HepG2 (cell line): ENCODE data around the gene NPPB. TPM values are rescaled to one million over a fixed set of nuclear protein-coding genes. Genes with fewer than 3 reads are reported as not detected.

ENCODE experiments used
- CBX5 ChIP-seq: sonication (generic); formaldehyde crosslinking; IDR thresholded peaks from 2 replicates; pipeline ENCODE4 v1.4.0; 2020; ENCODE audit warnings: missing genetic modification reagents, borderline replicate concordance
- CHCHD3 ChIP-seq: sonication (generic); formaldehyde crosslinking; IDR thresholded peaks from 2 replicates; pipeline ENCODE4 v1.8.0; 2022; ENCODE audit warnings: mild to moderate bottlenecking, missing genetic modification reagents, moderate library complexity
- DNMT1 ChIP-seq: sonication (generic); formaldehyde crosslinking; IDR thresholded peaks from 2 replicates; pipeline ENCODE4 v1.5.1; 2020; ENCODE audit warnings: mild to moderate bottlenecking, missing genetic modification reagents
- KDM4B ChIP-seq: sonication (generic); formaldehyde crosslinking; IDR thresholded peaks from 2 replicates; pipeline ENCODE4 v1.4.0; 2020; ENCODE audit warnings: missing genetic modification reagents
- MED1 ChIP-seq: sonication (generic); formaldehyde crosslinking; IDR thresholded peaks from 2 replicates; pipeline ENCODE4 v1.4.0; 2020; ENCODE audit warnings: missing genetic modification reagents
- MIER2 ChIP-seq: IDR thresholded peaks from 2 replicates; pipeline ENCODE4 v1.6.1; 2016; ENCODE audit warnings: missing biosample characterization, missing genetic modification reagents
- NFE2L1 ChIP-seq: sonication (generic); formaldehyde crosslinking; IDR thresholded peaks from 2 replicates; pipeline ENCODE4 v1.4.0; 2020; ENCODE audit warnings: missing genetic modification reagents, mild to moderate bottlenecking, borderline replicate concordance
- NRL ChIP-seq: sonication (generic); formaldehyde crosslinking; IDR thresholded peaks from 2 replicates; pipeline ENCODE4 v1.5.0; 2020; ENCODE audit warnings: missing genetic modification reagents, mild to moderate bottlenecking, moderate library complexity, borderline replicate concordance
- PCBP1 ChIP-seq: fragments of 200-400 bp; formaldehyde crosslinking; IDR thresholded peaks from 2 replicates; pipeline ENCODE4 v1.6.1; 2017; ENCODE audit warnings: mild to moderate bottlenecking, low read depth, low read length, borderline replicate concordance
- RAD21 ChIP-seq: fragments of 450-650 bp; formaldehyde crosslinking; IDR thresholded peaks from 2 replicates; pipeline ENCODE4 v1.5.0; 2020; ENCODE audit warnings: mild to moderate bottlenecking
- SOX5 ChIP-seq: IDR thresholded peaks from 2 replicates; pipeline ENCODE4 v1.6.1; 2016; ENCODE audit warnings: borderline replicate concordance
- SP5 ChIP-seq: IDR thresholded peaks from 2 replicates; pipeline ENCODE4 v1.6.1; 2016; ENCODE audit warnings: low read depth, borderline replicate concordance
- SPEN ChIP-seq: sonication (generic); formaldehyde crosslinking; IDR thresholded peaks from 2 replicates; pipeline ENCODE4 v1.5.1; 2020; ENCODE audit warnings: low read depth, mild to moderate bottlenecking, missing genetic modification reagents
- STAG1 ChIP-seq: sonication (generic); formaldehyde crosslinking; IDR thresholded peaks from 2 replicates; pipeline ENCODE4 v1.4.0; 2020; ENCODE audit warnings: missing genetic modification reagents
- ZBTB8A ChIP-seq: sonication (generic); formaldehyde crosslinking; IDR thresholded peaks from 2 replicates; pipeline ENCODE4 v1.4.0; 2020; ENCODE audit warnings: mild to moderate bottlenecking, low read depth, missing genetic modification reagents, borderline replicate concordance
- polyA plus RNA-seq, 8 experiments: library from polyadenylated mRNA; depleted of rRNA in 3 of 8; stranded (reverse) in 7 of 8; unstranded in 1 of 8; fragments of >200 nt; fragmentation: Illumina TruSeq in 4 of 8; extraction: Trizol in 4 of 8; gene quantifications; 2 replicates each; pipeline versions ENCODE4 v1.2.1 to v1.2.3, GENCODE V29; 2011 to 2016; ENCODE audit warnings: low read depth in 4 of 8, missing spikeins in 1 of 8, mixed read lengths in 1 of 8; ENCODE audit not compliant: insufficient read depth in 1 of 8
- total RNA-seq, 5 experiments: library from RNA; depleted of rRNA; stranded (reverse); fragments of >200 nt; fragmentation: Illumina TruSeq; extraction: Trizol; gene quantifications; 2 replicates each; pipeline ENCODE4 v1.2.3, GENCODE V29; 2016; ENCODE audit warnings: low read depth in 1 of 5
- TF ChIP-seq, protein P1 (sequence below), 2 experiments: fragments of 450-650 bp in 1 of 2; sonication (generic) in 1 of 2; formaldehyde crosslinking; IDR thresholded peaks; 2 replicates each; pipeline versions ENCODE4 v1.5.0 to v1.8.0; 2020 to 2022; ENCODE audit warnings: mild to moderate bottlenecking in 1 of 2, missing genetic modification reagents in 1 of 2
- TF ChIP-seq, protein P2 (sequence below): sonication (generic); formaldehyde crosslinking; IDR thresholded peaks from 2 replicates; pipeline ENCODE4 v1.4.0; 2020; ENCODE audit warnings: missing genetic modification reagents, mild to moderate bottlenecking, borderline replicate concordance
- TF ChIP-seq, protein P3 (sequence below), 2 experiments: IDR thresholded peaks; 2 replicates each; pipeline ENCODE4 v1.6.1; 2011 to 2012; ENCODE audit warnings: low read length in 2 of 2, borderline replicate concordance in 1 of 2, low read depth in 1 of 2, mild to moderate bottlenecking in 1 of 2, moderate library complexity in 1 of 2
- TF ChIP-seq, protein P4 (sequence below): IDR thresholded peaks from 2 replicates; pipeline ENCODE4 v1.6.1; 2018; ENCODE audit warnings: missing genetic modification reagents

The NPPB gene
- total and polyA plus RNA-seq, 2 of the 13 experiments (the other 11 are each of a cell fraction or from before 2014, with no cell fraction given) = 1.9 TPM; not detected in 1

DNA sequence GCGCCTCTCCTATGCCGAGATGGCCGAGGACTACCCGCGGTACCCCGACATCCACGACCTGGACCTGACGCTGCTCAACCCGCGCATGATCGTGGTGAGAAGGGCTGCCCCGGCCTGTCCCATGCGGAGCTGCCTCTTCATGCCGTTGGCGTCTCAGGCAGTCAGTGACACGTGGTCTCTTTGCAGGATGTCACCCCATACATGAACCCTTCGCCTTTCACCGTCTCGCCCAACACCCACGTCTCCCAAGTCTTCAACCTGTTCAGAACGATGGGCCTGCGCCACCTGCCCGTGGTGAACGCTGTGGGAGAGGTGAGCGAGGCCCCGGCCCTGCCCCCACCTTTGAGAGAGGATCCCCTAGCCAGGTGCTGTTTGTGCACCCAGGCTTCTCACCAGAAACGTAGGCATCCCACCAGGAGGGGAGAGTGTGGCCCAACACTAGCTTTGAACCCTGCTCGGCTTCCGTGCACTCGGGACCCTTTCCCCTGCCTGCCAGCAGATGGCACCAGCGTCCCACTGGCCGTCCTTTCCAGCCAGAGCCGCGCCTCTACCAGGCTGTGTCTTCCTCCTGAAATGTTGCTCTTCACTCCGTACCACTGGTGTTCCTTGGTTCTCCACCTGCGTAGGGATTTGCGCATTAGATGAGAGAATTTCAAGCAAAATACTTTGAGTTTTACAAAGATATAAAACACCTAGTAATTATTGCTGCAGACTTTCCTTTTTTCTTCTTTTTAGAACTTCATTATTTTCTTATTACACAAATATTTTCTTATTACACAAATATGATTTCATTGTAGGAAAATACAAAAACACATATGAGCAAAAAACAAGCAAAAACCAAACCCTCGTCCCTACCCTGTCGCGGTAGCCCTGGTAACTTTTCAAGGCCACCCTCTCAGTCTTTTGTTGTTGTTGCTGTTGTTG is 20.1 kb downstream of the NPPB start (continued):
- TF ChIP-seq, protein P1, sequence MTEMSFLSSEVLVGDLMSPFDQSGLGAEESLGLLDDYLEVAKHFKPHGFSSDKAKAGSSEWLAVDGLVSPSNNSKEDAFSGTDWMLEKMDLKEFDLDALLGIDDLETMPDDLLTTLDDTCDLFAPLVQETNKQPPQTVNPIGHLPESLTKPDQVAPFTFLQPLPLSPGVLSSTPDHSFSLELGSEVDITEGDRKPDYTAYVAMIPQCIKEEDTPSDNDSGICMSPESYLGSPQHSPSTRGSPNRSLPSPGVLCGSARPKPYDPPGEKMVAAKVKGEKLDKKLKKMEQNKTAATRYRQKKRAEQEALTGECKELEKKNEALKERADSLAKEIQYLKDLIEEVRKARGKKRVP (CRISPR knock-in tag; IDR thresholded peaks at IDR 0.05) = peak in 1 of 2 experiments; percentile 53; a peak in 1 of 4 replicates
- TF ChIP-seq MIER2 (CRISPR knock-in tag) = peak; percentile 84; the same call in 1 of the 2 replicates
- TF ChIP-seq PCBP1 = no peak
- no peak for TF ChIP-seq CHCHD3 (CRISPR knock-in tag)
- 0 out of 2 replicates have a peak, but pooled peaks have one; percentile 20 for TF ChIP-seq SOX5
- TF ChIP-seq ZBTB8A = no peak
- TF ChIP-seq NFE2L1 (CRISPR knock-in tag) = no peak
- 0 out of 2 replicates have a peak, but pooled peaks have one; percentile 45 for TF ChIP-seq SPEN
- peak; percentile 98 for TF ChIP-seq STAG1
- 0 out of 2 replicates have a peak, but pooled peaks have one; percentile 31 for TF ChIP-seq SP5 (CRISPR knock-in tag)
- TF ChIP-seq DNMT1 (CRISPR knock-in tag) = 0 out of 2 replicates have a peak, but pooled peaks have one; percentile 60
- 0 out of 2 replicates have a peak, but pooled peaks have one; percentile 35 for TF ChIP-seq KDM4B
- peak; percentile 33; the same call in 1 of the 2 replicates for TF ChIP-seq MED1
- peak; percentile 58 for TF ChIP-seq NRL
- peak; percentile 96 for TF ChIP-seq RAD21 (CRISPR knock-in tag)
- TF ChIP-seq, protein P2, sequence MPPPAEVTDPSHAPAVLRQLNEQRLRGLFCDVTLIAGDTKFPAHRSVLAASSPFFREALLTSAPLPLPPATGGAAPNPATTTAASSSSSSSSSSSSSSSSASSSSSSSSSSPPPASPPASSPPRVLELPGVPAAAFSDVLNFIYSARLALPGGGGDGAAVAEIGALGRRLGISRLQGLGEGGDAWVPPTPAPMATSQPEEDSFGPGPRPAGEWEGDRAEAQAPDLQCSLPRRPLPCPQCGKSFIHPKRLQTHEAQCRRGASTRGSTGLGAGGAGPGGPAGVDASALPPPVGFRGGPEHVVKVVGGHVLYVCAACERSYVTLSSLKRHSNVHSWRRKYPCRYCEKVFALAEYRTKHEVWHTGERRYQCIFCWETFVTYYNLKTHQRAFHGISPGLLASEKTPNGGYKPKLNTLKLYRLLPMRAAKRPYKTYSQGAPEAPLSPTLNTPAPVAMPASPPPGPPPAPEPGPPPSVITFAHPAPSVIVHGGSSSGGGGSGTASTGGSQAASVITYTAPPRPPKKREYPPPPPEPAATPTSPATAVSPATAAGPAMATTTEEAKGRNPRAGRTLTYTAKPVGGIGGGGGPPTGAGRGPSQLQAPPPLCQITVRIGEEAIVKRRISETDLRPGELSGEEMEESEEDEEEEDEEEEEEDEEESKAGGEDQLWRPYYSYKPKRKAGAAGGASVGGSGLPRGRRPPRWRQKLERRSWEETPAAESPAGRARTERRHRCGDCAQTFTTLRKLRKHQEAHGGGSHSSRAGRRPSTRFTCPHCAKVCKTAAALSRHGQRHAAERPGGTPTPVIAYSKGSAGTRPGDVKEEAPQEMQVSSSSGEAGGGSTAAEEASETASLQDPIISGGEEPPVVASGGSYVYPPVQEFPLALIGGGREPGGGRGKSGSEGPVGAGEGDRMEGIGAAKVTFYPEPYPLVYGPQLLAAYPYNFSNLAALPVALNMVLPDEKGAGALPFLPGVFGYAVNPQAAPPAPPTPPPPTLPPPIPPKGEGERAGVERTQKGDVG (CRISPR knock-in tag) = peak; percentile 20; the same call in 1 of the 2 replicates
- TF ChIP-seq, protein P3, sequence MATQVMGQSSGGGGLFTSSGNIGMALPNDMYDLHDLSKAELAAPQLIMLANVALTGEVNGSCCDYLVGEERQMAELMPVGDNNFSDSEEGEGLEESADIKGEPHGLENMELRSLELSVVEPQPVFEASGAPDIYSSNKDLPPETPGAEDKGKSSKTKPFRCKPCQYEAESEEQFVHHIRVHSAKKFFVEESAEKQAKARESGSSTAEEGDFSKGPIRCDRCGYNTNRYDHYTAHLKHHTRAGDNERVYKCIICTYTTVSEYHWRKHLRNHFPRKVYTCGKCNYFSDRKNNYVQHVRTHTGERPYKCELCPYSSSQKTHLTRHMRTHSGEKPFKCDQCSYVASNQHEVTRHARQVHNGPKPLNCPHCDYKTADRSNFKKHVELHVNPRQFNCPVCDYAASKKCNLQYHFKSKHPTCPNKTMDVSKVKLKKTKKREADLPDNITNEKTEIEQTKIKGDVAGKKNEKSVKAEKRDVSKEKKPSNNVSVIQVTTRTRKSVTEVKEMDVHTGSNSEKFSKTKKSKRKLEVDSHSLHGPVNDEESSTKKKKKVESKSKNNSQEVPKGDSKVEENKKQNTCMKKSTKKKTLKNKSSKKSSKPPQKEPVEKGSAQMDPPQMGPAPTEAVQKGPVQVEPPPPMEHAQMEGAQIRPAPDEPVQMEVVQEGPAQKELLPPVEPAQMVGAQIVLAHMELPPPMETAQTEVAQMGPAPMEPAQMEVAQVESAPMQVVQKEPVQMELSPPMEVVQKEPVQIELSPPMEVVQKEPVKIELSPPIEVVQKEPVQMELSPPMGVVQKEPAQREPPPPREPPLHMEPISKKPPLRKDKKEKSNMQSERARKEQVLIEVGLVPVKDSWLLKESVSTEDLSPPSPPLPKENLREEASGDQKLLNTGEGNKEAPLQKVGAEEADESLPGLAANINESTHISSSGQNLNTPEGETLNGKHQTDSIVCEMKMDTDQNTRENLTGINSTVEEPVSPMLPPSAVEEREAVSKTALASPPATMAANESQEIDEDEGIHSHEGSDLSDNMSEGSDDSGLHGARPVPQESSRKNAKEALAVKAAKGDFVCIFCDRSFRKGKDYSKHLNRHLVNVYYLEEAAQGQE (IDR thresholded peaks at IDR 0.05; ENCODE audit: borderline replicate concordance in 1 of 2, low read depth in 1 of 2, low read length in 2 of 2) = no peak; a peak in 1 of 4 replicates
- peak; percentile 73; the same call in 1 of the 2 replicates for TF ChIP-seq CBX5 (CRISPR knock-in tag)
- TF ChIP-seq, protein P4, sequence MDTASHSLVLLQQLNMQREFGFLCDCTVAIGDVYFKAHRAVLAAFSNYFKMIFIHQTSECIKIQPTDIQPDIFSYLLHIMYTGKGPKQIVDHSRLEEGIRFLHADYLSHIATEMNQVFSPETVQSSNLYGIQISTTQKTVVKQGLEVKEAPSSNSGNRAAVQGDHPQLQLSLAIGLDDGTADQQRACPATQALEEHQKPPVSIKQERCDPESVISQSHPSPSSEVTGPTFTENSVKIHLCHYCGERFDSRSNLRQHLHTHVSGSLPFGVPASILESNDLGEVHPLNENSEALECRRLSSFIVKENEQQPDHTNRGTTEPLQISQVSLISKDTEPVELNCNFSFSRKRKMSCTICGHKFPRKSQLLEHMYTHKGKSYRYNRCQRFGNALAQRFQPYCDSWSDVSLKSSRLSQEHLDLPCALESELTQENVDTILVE (CRISPR knock-in tag) = 0 out of 2 replicates have a peak, but pooled peaks have one; percentile 48
